ENCODE data around the gene PTPRF. TPM values are rescaled to one million over a fixed set of nuclear protein-coding genes. Genes with fewer than 3 reads are reported as not detected.

PTPRF gene
- total RNA-seq, 1 donor, result under 0.01 TPM

- Histone ChIP-seq H3K9me3 (ENCODE audit: low read depth, low read length) (no peaks in the 10 kb centered on the region), H3K27me3 (ENCODE audit: insufficient read depth, low read length) (peaks cover 11% of the 10 kb centered on the region), H3K4me1 (ENCODE audit: insufficient read depth, low read length) (no peaks in the 10 kb centered on the region), H3K4me3 (ENCODE audit: low read length) (no peak overlapping the region)
Measured at GRCh38 chr1:43522776-43523480, 7.8 kb upstream of the PTPRF start.

GRCh38 chr1:43524804-43525203 is 5.9 kb upstream of the PTPRF start:
- peaks cover 7% of the 10 kb centered on the region for H3K27me3 ChIP-seq (ENCODE audit: insufficient read depth, low read length)
- no peak overlapping the region for H3K4me3 ChIP-seq (ENCODE audit: low read length)
- no peaks in the 10 kb centered on the region for H3K9me3 ChIP-seq (ENCODE audit: low read depth, low read length)
- H3K4me1 ChIP-seq (ENCODE audit: insufficient read depth, low read length), result peaks cover 5% of the 10 kb centered on the region

GRCh38 chr1:43526002-43526401 is 4.7 kb upstream of the PTPRF start:
- H3K27me3 ChIP-seq (ENCODE audit: insufficient read depth, low read length), result peaks cover 14% of the 10 kb centered on the region

GRCh38 chr1:43527111-43527878 is 3.4 kb upstream of the PTPRF start:
- peaks cover 18% of the 10 kb centered on the region for H3K27me3 ChIP-seq (ENCODE audit: insufficient read depth, low read length)
- H3K4me1 ChIP-seq (ENCODE audit: insufficient read depth, low read length), result peaks cover 8% of the 10 kb centered on the region
- no peak overlapping the region for H3K4me3 ChIP-seq (ENCODE audit: low read length)
- no peaks in the 10 kb centered on the region for H3K9me3 ChIP-seq (ENCODE audit: low read depth, low read length)

More at GRCh38 chr1:43526002-43526401, 4.7 kb upstream of the PTPRF start:
- H3K9me3 ChIP-seq (ENCODE audit: low read depth, low read length), result no peaks in the 10 kb centered on the region
- no peak overlapping the region for H3K4me3 ChIP-seq (ENCODE audit: low read length)
- H3K4me1 ChIP-seq (ENCODE audit: insufficient read depth, low read length), result peaks cover 8% of the 10 kb centered on the region

GRCh38 chr1:43529206-43529731 is 1.4 kb upstream of the PTPRF start:
- H3K9me3 ChIP-seq (ENCODE audit: low read depth, low read length), result no peaks in the 10 kb centered on the region
- peaks cover 18% of the 10 kb centered on the region for H3K27me3 ChIP-seq (ENCODE audit: insufficient read depth, low read length)
- H3K4me1 ChIP-seq (ENCODE audit: insufficient read depth, low read length), result peaks cover 8% of the 10 kb centered on the region
- no peak overlapping the region for H3K4me3 ChIP-seq (ENCODE audit: low read length)

GRCh38 chr1:43531107-43531905 is 623 bp downstream of the PTPRF start:
- H3K27me3 ChIP-seq (ENCODE audit: insufficient read depth, low read length), result peaks cover 18% of the 10 kb centered on the region
- peaks cover 8% of the 10 kb centered on the region for H3K4me1 ChIP-seq (ENCODE audit: insufficient read depth, low read length)
- no peak overlapping the region for H3K4me3 ChIP-seq (ENCODE audit: low read length)
- no peaks in the 10 kb centered on the region for H3K9me3 ChIP-seq (ENCODE audit: low read depth, low read length)

- Histone ChIP-seq H3K4me1 (ENCODE audit: insufficient read depth, low read length) (peaks cover 8% of the 10 kb centered on the region), H3K9me3 (ENCODE audit: low read depth, low read length) (no peaks in the 10 kb centered on the region), H3K27me3 (ENCODE audit: insufficient read depth, low read length) (peaks cover 18% of the 10 kb centered on the region), H3K4me3 (ENCODE audit: low read length) (no peak overlapping the region)
Measured at GRCh38 chr1:43531906-43532584, 1.4 kb downstream of the PTPRF start.

GRCh38 chr1:43532716-43533115 is 2.0 kb downstream of the PTPRF start:
- Histone ChIP-seq H3K4me1 (ENCODE audit: insufficient read depth, low read length) (peaks cover 8% of the 10 kb centered on the region), H3K27me3 (ENCODE audit: insufficient read depth, low read length) (peaks cover 18% of the 10 kb centered on the region), H3K9me3 (ENCODE audit: low read depth, low read length) (no peaks in the 10 kb centered on the region), H3K4me3 (ENCODE audit: low read length) (no peak overlapping the region)

GRCh38 chr1:43533584-43533983 is 2.9 kb downstream of the PTPRF start:
- Histone ChIP-seq H3K9me3 (ENCODE audit: low read depth, low read length) (no peaks in the 10 kb centered on the region), H3K4me3 (ENCODE audit: low read length) (no peak overlapping the region), H3K4me1 (ENCODE audit: insufficient read depth, low read length) (peaks cover 8% of the 10 kb centered on the region), H3K27me3 (ENCODE audit: insufficient read depth, low read length) (peaks cover 18% of the 10 kb centered on the region)

- no peaks in the 10 kb centered on the region for H3K9me3 ChIP-seq (ENCODE audit: low read depth, low read length)
- no peak overlapping the region for H3K4me3 ChIP-seq (ENCODE audit: low read length)
- peaks cover 17% of the 10 kb centered on the region for H3K27me3 ChIP-seq (ENCODE audit: insufficient read depth, low read length)
- peaks cover 6% of the 10 kb centered on the region for H3K4me1 ChIP-seq (ENCODE audit: insufficient read depth, low read length)
Measured at GRCh38 chr1:43534256-43534655, 3.6 kb downstream of the PTPRF start.

GRCh38 chr1:43536196-43536863 is 5.6 kb downstream of the PTPRF start:
- no peaks in the 10 kb centered on the region for H3K4me1 ChIP-seq (ENCODE audit: insufficient read depth, low read length)
- H3K9me3 ChIP-seq (ENCODE audit: low read depth, low read length), result no peaks in the 10 kb centered on the region
- H3K4me3 ChIP-seq (ENCODE audit: low read length), result no peak overlapping the region
- H3K27me3 ChIP-seq (ENCODE audit: insufficient read depth, low read length), result peaks cover 4% of the 10 kb centered on the region

- no peak overlapping the region for H3K4me3 ChIP-seq (ENCODE audit: low read length)
- peaks cover under 1% of the 10 kb centered on the region for H3K27me3 ChIP-seq (ENCODE audit: insufficient read depth, low read length)
- no peaks in the 10 kb centered on the region for H3K4me1 ChIP-seq (ENCODE audit: insufficient read depth, low read length)
- no peaks in the 10 kb centered on the region for H3K9me3 ChIP-seq (ENCODE audit: low read depth, low read length)
Measured at GRCh38 chr1:43536864-43537358, 6.2 kb downstream of the PTPRF start.

GRCh38 chr1:43537423-43538142 is 6.9 kb downstream of the PTPRF start:
- Histone ChIP-seq H3K9me3 (ENCODE audit: low read depth, low read length) (no peaks in the 10 kb centered on the region), H3K4me1 (ENCODE audit: insufficient read depth, low read length) (no peaks in the 10 kb centered on the region), H3K4me3 (ENCODE audit: low read length) (no peak overlapping the region), H3K27me3 (ENCODE audit: insufficient read depth, low read length) (no peaks in the 10 kb centered on the region)
